Measurements from ENCODE around the gene NUTM2A.
"Not testable (repeated sequence)": the region's sequence is repeated elsewhere in the genome, so short reads cannot be mapped to it uniquely, and the experiment has no call there.

Gene NUTM2A

GRCh38 chr10:87225148-87225547, at the start of gene NUTM2A:
TSS of gene NUTM2A (plus strand) at chr10:87225448. CDS start at chr10:87225831, 383 bp downstream.
- not testable (repeated sequence) for DNase-seq (ENCODE audit: low spot score)

GRCh38 chr10:87177587-87177986, 47.7 kb upstream of the NUTM2A start:
- DNase-seq (ENCODE audit: low spot score): not testable (repeated sequence)

- DNase-seq (ENCODE audit: low spot score): not testable (repeated sequence)
These were observed 40.8 kb upstream of the NUTM2A start for GRCh38 chr10:87184421-87184820.

GRCh38 chr10:87186016-87186415, 39.2 kb upstream of the NUTM2A start:
- DNase-seq (ENCODE audit: low spot score): not testable (repeated sequence)

- not testable (repeated sequence) for DNase-seq (ENCODE audit: low spot score)
These were observed 37.7 kb upstream of the NUTM2A start for GRCh38 chr10:87187573-87187972.

- not testable (repeated sequence) for DNase-seq (ENCODE audit: low spot score)
These were observed 33.4 kb upstream of the NUTM2A start for GRCh38 chr10:87191841-87192240.

- DNase-seq (ENCODE audit: low spot score): not testable (repeated sequence)
These were observed 24.3 kb upstream of the NUTM2A start for GRCh38 chr10:87200924-87201323.

- DNase-seq (ENCODE audit: low spot score): not testable (repeated sequence)
These were observed 20.4 kb upstream of the NUTM2A start for GRCh38 chr10:87204801-87205200.

- not testable (repeated sequence) for DNase-seq (ENCODE audit: low spot score)
These were observed 18.3 kb upstream of the NUTM2A start for GRCh38 chr10:87206922-87207321.

- DNase-seq (ENCODE audit: low spot score): not testable (repeated sequence)
These were observed 14.9 kb upstream of the NUTM2A start for GRCh38 chr10:87210309-87210708.

GRCh38 chr10:87211848-87212247, 13.4 kb upstream of the NUTM2A start:
- DNase-seq (ENCODE audit: low spot score): not testable (repeated sequence)

GRCh38 chr10:87213150-87213765, 12.0 kb upstream of the NUTM2A start:
- DNase-seq (ENCODE audit: low spot score): not testable (repeated sequence)

- DNase-seq (ENCODE audit: low spot score): not testable (repeated sequence)
These were observed 11.4 kb upstream of the NUTM2A start for GRCh38 chr10:87213806-87214205.

- DNase-seq (ENCODE audit: low spot score): not testable (repeated sequence)
These were observed 9.1 kb upstream of the NUTM2A start for GRCh38 chr10:87216120-87216519.

- not testable (repeated sequence) for DNase-seq (ENCODE audit: low spot score)
These were observed 5.9 kb upstream of the NUTM2A start for GRCh38 chr10:87219370-87219769.

GRCh38 chr10:87222789-87223188, 2.5 kb upstream of the NUTM2A start:
- not testable (repeated sequence) for DNase-seq (ENCODE audit: low spot score)

GRCh38 chr10:87228247-87228646, 3.0 kb downstream of the NUTM2A start:
- DNase-seq (ENCODE audit: low spot score): not testable (repeated sequence)

GRCh38 chr10:87229211-87229610, 4.0 kb downstream of the NUTM2A start:
- not testable (repeated sequence) for DNase-seq (ENCODE audit: low spot score)

GRCh38 chr10:87234854-87235253, 9.6 kb downstream of the NUTM2A start:
- not testable (repeated sequence) for DNase-seq (ENCODE audit: low spot score)

GRCh38 chr10:87237244-87237643, 12.0 kb downstream of the NUTM2A start:
- not testable (repeated sequence) for DNase-seq (ENCODE audit: low spot score)

GRCh38 chr10:87239346-87239808, 14.1 kb downstream of the NUTM2A start:
- DNase-seq (ENCODE audit: low spot score): not testable (repeated sequence)

GRCh38 chr10:87242192-87242591, 16.9 kb downstream of the NUTM2A start:
- not testable (repeated sequence) for DNase-seq (ENCODE audit: low spot score)

GRCh38 chr10:87247335-87247734, 22.1 kb downstream of the NUTM2A start:
- not testable (repeated sequence) for DNase-seq (ENCODE audit: low spot score)

All from iPS-NIHi11 (cell line).